T-helper 1 cell treated with Interleukin-12 subunit alpha and Interleukin-12 subunit beta and Interleukin-4 antibody, amounts not matched to agents 30 ng/mL and 1 ng/mL, for 36 hours (primary cell): ENCODE results near the gene CADPS2. TPM values are rescaled to one million over a fixed set of nuclear protein-coding genes. Genes with fewer than 3 reads are reported as not detected.
"Not testable (repeated sequence)": the region's sequence is repeated elsewhere in the genome, so short reads cannot be mapped to it uniquely, and the experiment has no call there.

ENCODE experiments used
- intact Hi-C: fragments of 100-400 bp; cut with micrococcal nuclease; formaldehyde crosslinking; loops from one replicate; pipeline ENCODE4 v1.15.1; 2024
- total RNA-seq: library from RNA; stranded (reverse); gene quantifications from 2 replicates; pipeline ENCODE4 v1.2.3, GENCODE V29; 2022

The CADPS2 gene
- total RNA-seq, 1 donor from 2014 or later, result not detected

GRCh38 chr7:122850528-122850927 is 35.7 kb downstream of the CADPS2 start:
- intact Hi-C loops, result no loop called here

GRCh38 chr7:122849957-122850328 is 36.3 kb downstream of the CADPS2 start:
- intact Hi-C loops, result no loop called here

GRCh38 chr7:122849322-122849956 is 36.8 kb downstream of the CADPS2 start:
- intact Hi-C loops, result no loop called here

GRCh38 chr7:122847871-122848473 is 38.3 kb downstream of the CADPS2 start:
- intact Hi-C loops, result no loop called here

- intact Hi-C loops, result no loop called here
Measured at GRCh38 chr7:122846591-122846990, 39.7 kb downstream of the CADPS2 start.

- intact Hi-C loops, result no loop called here
Measured at GRCh38 chr7:122845286-122845685, 41.0 kb downstream of the CADPS2 start.

- intact Hi-C loops, result no loop called here
Measured at GRCh38 chr7:122844191-122844988, 41.9 kb downstream of the CADPS2 start.

- intact Hi-C loops, result no loop called here
Measured at GRCh38 chr7:122842971-122843370, 43.3 kb downstream of the CADPS2 start.

- intact Hi-C loops, result not testable (repeated sequence)
Measured at GRCh38 chr7:122836286-122836685, 50.0 kb downstream of the CADPS2 start.

- intact Hi-C loops, result not testable (repeated sequence)
Measured at GRCh38 chr7:122834571-122834942, 51.7 kb downstream of the CADPS2 start.

GRCh38 chr7:122833888-122834570 is 52.2 kb downstream of the CADPS2 start:
- intact Hi-C loops, result no loop called here

- intact Hi-C loops, result no loop called here
Measured at GRCh38 chr7:122831436-122831835, 54.8 kb downstream of the CADPS2 start.

- intact Hi-C loops, result no loop called here
Measured at GRCh38 chr7:122829962-122830361, 56.3 kb downstream of the CADPS2 start.

- intact Hi-C loops, result no loop called here
Measured at GRCh38 chr7:122827763-122828162, 58.5 kb downstream of the CADPS2 start.

GRCh38 chr7:122813845-122814244 is 72.4 kb downstream of the CADPS2 start:
- intact Hi-C loops, result no loop called here

GRCh38 chr7:122803851-122804250 is 82.4 kb downstream of the CADPS2 start:
- intact Hi-C loops, result loop anchor here (2.0 kb wide), 1 partner anchor 351 kb away; no protein-coding TSS in a partner anchor

- intact Hi-C loops, result loop anchor here (2.0 kb wide), 1 partner anchor 351 kb away; no protein-coding TSS in a partner anchor
Measured at GRCh38 chr7:122803323-122803722, 82.9 kb downstream of the CADPS2 start.

- intact Hi-C loops, result loop anchor here (2.0 kb wide), 1 partner anchor 352 kb away; no protein-coding TSS in a partner anchor
Measured at GRCh38 chr7:122802301-122802751, 83.9 kb downstream of the CADPS2 start.

GRCh38 chr7:122791959-122792545 is 94.2 kb downstream of the CADPS2 start:
- intact Hi-C loops, result no loop called here

- intact Hi-C loops, result no loop called here
Measured at GRCh38 chr7:122790591-122790990, 95.7 kb downstream of the CADPS2 start.

GRCh38 chr7:122790132-122790531 is 96.1 kb downstream of the CADPS2 start:
- intact Hi-C loops, result no loop called here
